ENCODE data around the gene CAP1.

The CAP1 gene

GRCh38 chr1:40072142-40072541 lies 31.6 kb downstream of the CAP1 start:
- Mint-ChIP-seq H3K27ac (no peak overlapping the region), H3K36me3 (ENCODE audit: low read depth) (peaks cover 62% of the 10 kb centered on the region), H3K27me3 (ENCODE audit: low read depth) (no peaks in the 10 kb centered on the region), H3K4me3 (no peak overlapping the region), H3K9me3 (no peaks in the 10 kb centered on the region), H3K4me1 (no peaks in the 10 kb centered on the region)
- no peak for TF ChIP-seq CTCF (IDR thresholded peaks at IDR 0.05; ENCODE audit: unreplicated experiment in 3 of 3)

- H3K4me3 Mint-ChIP-seq = no peak overlapping the region
- H3K4me1 Mint-ChIP-seq = no peaks in the 10 kb centered on the region
- H3K36me3 Mint-ChIP-seq (ENCODE audit: low read depth) = peaks cover 60% of the 10 kb centered on the region
- H3K27ac Mint-ChIP-seq = no peak overlapping the region
- no peaks in the 10 kb centered on the region for H3K27me3 Mint-ChIP-seq (ENCODE audit: low read depth)
- no peak for TF ChIP-seq CTCF (IDR thresholded peaks at IDR 0.05; ENCODE audit: unreplicated experiment in 3 of 3)
- H3K9me3 Mint-ChIP-seq = no peaks in the 10 kb centered on the region
Observed at GRCh38 chr1:40073062-40073461, 32.5 kb downstream of the CAP1 start.

- no peak overlapping the region for H3K27ac Mint-ChIP-seq
- H3K36me3 Mint-ChIP-seq (ENCODE audit: low read depth) = peaks cover 55% of the 10 kb centered on the region
- no peak overlapping the region for H3K4me3 Mint-ChIP-seq
- no peak for TF ChIP-seq CTCF (IDR thresholded peaks at IDR 0.05; ENCODE audit: unreplicated experiment in 3 of 3)
- no peaks in the 10 kb centered on the region for H3K4me1 Mint-ChIP-seq
- H3K27me3 Mint-ChIP-seq (ENCODE audit: low read depth) = no peaks in the 10 kb centered on the region
- H3K9me3 Mint-ChIP-seq = no peaks in the 10 kb centered on the region
Observed at GRCh38 chr1:40075266-40075665, 34.7 kb downstream of the CAP1 start.

- Mint-ChIP-seq H3K27me3 (ENCODE audit: low read depth) (no peaks in the 10 kb centered on the region), H3K4me3 (no peak overlapping the region), H3K4me1 (no peaks in the 10 kb centered on the region), H3K27ac (no peak overlapping the region), H3K9me3 (no peaks in the 10 kb centered on the region), H3K36me3 (ENCODE audit: low read depth) (peaks cover 48% of the 10 kb centered on the region)
- no peak for TF ChIP-seq CTCF (IDR thresholded peaks at IDR 0.05; ENCODE audit: unreplicated experiment in 3 of 3)
Observed at GRCh38 chr1:40076895-40077312, 36.4 kb downstream of the CAP1 start.

GRCh38 chr1:40078512-40079333 lies 38.2 kb downstream of the CAP1 start:
- Mint-ChIP-seq H3K27me3 (ENCODE audit: low read depth) (no peaks in the 10 kb centered on the region), H3K9me3 (no peaks in the 10 kb centered on the region), H3K27ac (no peak overlapping the region), H3K4me1 (no peaks in the 10 kb centered on the region), H3K4me3 (no peak overlapping the region), H3K36me3 (ENCODE audit: low read depth) (peaks cover 38% of the 10 kb centered on the region)
- peak; percentile 56 to 66 (median 65) for TF ChIP-seq CTCF (IDR thresholded peaks at IDR 0.05; ENCODE audit: unreplicated experiment in 3 of 3)
